Measurements from ENCODE around the gene ODF2L.
A peak's percentile ranks its signal among the peaks of the same experiment; 100 is the strongest.
"Not testable (repeated sequence)": the region's sequence is repeated elsewhere in the genome, so short reads cannot be mapped to it uniquely, and the experiment has no call there.

The ODF2L gene

GRCh38 chr1:86387916-86388627 is 8.1 kb downstream of the ODF2L start:
- DNase-seq = no peak

- no peak for DNase-seq
Measured at GRCh38 chr1:86382878-86383277, 13.2 kb downstream of the ODF2L start.

- no peak for DNase-seq
Measured at GRCh38 chr1:86381223-86381622, 14.9 kb downstream of the ODF2L start.

- peak in 2 of 56 donors; percentile 1 to 20 for DNase-seq
Measured at GRCh38 chr1:86380257-86380861, 15.8 kb downstream of the ODF2L start.

GRCh38 chr1:86378813-86379212 is 17.3 kb downstream of the ODF2L start:
- DNase-seq = no peak

GRCh38 chr1:86377341-86377740 is 18.8 kb downstream of the ODF2L start:
- no peak for DNase-seq

- no peak for DNase-seq
Measured at GRCh38 chr1:86375688-86376087, 20.4 kb downstream of the ODF2L start.

GRCh38 chr1:86370601-86371022 is 25.5 kb downstream of the ODF2L start:
- no peak for DNase-seq

- DNase-seq = no peak
Measured at GRCh38 chr1:86365896-86366295, 30.2 kb downstream of the ODF2L start.

- DNase-seq = no peak
Measured at GRCh38 chr1:86362807-86363206, 33.3 kb downstream of the ODF2L start.

GRCh38 chr1:86357796-86358195 is 38.3 kb downstream of the ODF2L start:
- no peak for DNase-seq

- DNase-seq = no peak
Measured at GRCh38 chr1:86356247-86356646, 39.9 kb downstream of the ODF2L start.

GRCh38 chr1:86352086-86352485 is 44.0 kb downstream of the ODF2L start:
- no peak for DNase-seq

- not testable (repeated sequence) for DNase-seq
Measured at GRCh38 chr1:86350230-86350629, 45.9 kb downstream of the ODF2L start.

- no peak for DNase-seq
Measured at GRCh38 chr1:86346388-86346787, 49.7 kb downstream of the ODF2L start.

GRCh38 chr1:86345042-86345441 is 51.1 kb downstream of the ODF2L start:
- no peak for DNase-seq

GRCh38 chr1:86339906-86340305 is 56.2 kb downstream of the ODF2L start:
- DNase-seq = no peak

GRCh38 chr1:86339014-86339812 is 56.9 kb downstream of the ODF2L start:
- no peak for DNase-seq

GRCh38 chr1:86335916-86336315 is 60.2 kb downstream of the ODF2L start:
- DNase-seq = no peak

- no peak for DNase-seq
Measured at GRCh38 chr1:86325264-86325663, 70.9 kb downstream of the ODF2L start.

- DNase-seq = no peak
Measured at GRCh38 chr1:86324130-86324822, 71.8 kb downstream of the ODF2L start.

- no peak for DNase-seq
Measured at GRCh38 chr1:86322241-86322640, 73.9 kb downstream of the ODF2L start.

All from nucleus accumbens (tissue), 56 donors.